NCI-H1436 (cell line): ENCODE data around the gene CHCHD4.
"Not testable (repeated sequence)": the region's sequence is repeated elsewhere in the genome, so short reads cannot be mapped to it uniquely, and the experiment has no call there.

Source experiments
- DNase-seq: peaks from one replicate; lab custom pipeline; 2025; lab: John Stamatoyannopoulos, UW

CHCHD4 gene

GRCh38 chr3:14135581-14135980, 10.9 kb upstream of the CHCHD4 start:
- DNase-seq, result no peak

- no peak for DNase-seq
Measured at GRCh38 chr3:14134291-14134690, 9.6 kb upstream of the CHCHD4 start.

GRCh38 chr3:14133876-14134275, 9.2 kb upstream of the CHCHD4 start:
- no peak for DNase-seq

- DNase-seq, result no peak
Measured at GRCh38 chr3:14133188-14133800, 8.6 kb upstream of the CHCHD4 start.

GRCh38 chr3:14132689-14133088, 8.0 kb upstream of the CHCHD4 start:
- DNase-seq, result no peak

- no peak for DNase-seq
Measured at GRCh38 chr3:14132120-14132519, 7.5 kb upstream of the CHCHD4 start.

GRCh38 chr3:14131134-14131533, 6.5 kb upstream of the CHCHD4 start:
- no peak for DNase-seq

GRCh38 chr3:14130707-14131106, 6.0 kb upstream of the CHCHD4 start:
- DNase-seq, result no peak

- DNase-seq, result no peak
Measured at GRCh38 chr3:14130230-14130629, 5.6 kb upstream of the CHCHD4 start.

- DNase-seq, result no peak
Measured at GRCh38 chr3:14129296-14129695, 4.6 kb upstream of the CHCHD4 start.

- no peak for DNase-seq
Measured at GRCh38 chr3:14128724-14129123, 4.1 kb upstream of the CHCHD4 start.

- no peak for DNase-seq
Measured at GRCh38 chr3:14127516-14128161, 3.0 kb upstream of the CHCHD4 start.

GRCh38 chr3:14126887-14127505, 2.3 kb upstream of the CHCHD4 start:
- no peak for DNase-seq

GRCh38 chr3:14126017-14126886, 1.6 kb upstream of the CHCHD4 start:
- no peak for DNase-seq

GRCh38 chr3:14125193-14126016, 735 bp upstream of the CHCHD4 start:
- DNase-seq, result no peak

GRCh38 chr3:14124223-14124614, 451 bp downstream of the CHCHD4 start:
- DNase-seq, result no peak

GRCh38 chr3:14123308-14124222, 1.1 kb downstream of the CHCHD4 start:
- no peak for DNase-seq

GRCh38 chr3:14122301-14122700, 2.4 kb downstream of the CHCHD4 start:
- no peak for DNase-seq

- DNase-seq, result no peak
Measured at GRCh38 chr3:14121859-14122258, 2.8 kb downstream of the CHCHD4 start.

- DNase-seq, result not testable (repeated sequence)
Measured at GRCh38 chr3:14120921-14121448, 3.7 kb downstream of the CHCHD4 start.
